Stomach (tissue), 4 donors: Measurements from ENCODE around the gene SART1.

Source experiments
- EP300 ChIP-seq: sonication (generic); formaldehyde crosslinking; IDR thresholded peaks from one replicate; pipeline ENCODE4 v1.6.1; 2017; ENCODE audit warnings: antibody characterized with exemption
- POLR2AphosphoS5 ChIP-seq, 3 donors: sonication (generic); formaldehyde crosslinking; IDR thresholded peaks; one replicate each; pipeline ENCODE4 v1.6.1; 2016; ENCODE audit warnings: antibody characterized with exemption in 3 of 3

GRCh38 chr11:65992056-65992455 lies 30.5 kb downstream of the SART1 start:
- TF ChIP-seq POLR2AphosphoS5 (IDR thresholded peaks at IDR 0.05): no peak
- no peak for TF ChIP-seq EP300
